HG02970 (cell line): ENCODE data around the gene CAPRIN1.
"Not testable (repeated sequence)": the region's sequence is repeated elsewhere in the genome, so short reads cannot be mapped to it uniquely, and the experiment has no call there.

Experiments
- ATAC-seq: cut with Tn5 transposase; IDR thresholded peaks from one replicate; pipeline ENCODE4 v1.9.1; 2021; ENCODE audit warnings: mild to moderate bottlenecking, moderate library complexity, moderate number of reproducible peaks; ENCODE audit not compliant: unreplicated experiment, low FRiP score

Gene CAPRIN1

DNA sequence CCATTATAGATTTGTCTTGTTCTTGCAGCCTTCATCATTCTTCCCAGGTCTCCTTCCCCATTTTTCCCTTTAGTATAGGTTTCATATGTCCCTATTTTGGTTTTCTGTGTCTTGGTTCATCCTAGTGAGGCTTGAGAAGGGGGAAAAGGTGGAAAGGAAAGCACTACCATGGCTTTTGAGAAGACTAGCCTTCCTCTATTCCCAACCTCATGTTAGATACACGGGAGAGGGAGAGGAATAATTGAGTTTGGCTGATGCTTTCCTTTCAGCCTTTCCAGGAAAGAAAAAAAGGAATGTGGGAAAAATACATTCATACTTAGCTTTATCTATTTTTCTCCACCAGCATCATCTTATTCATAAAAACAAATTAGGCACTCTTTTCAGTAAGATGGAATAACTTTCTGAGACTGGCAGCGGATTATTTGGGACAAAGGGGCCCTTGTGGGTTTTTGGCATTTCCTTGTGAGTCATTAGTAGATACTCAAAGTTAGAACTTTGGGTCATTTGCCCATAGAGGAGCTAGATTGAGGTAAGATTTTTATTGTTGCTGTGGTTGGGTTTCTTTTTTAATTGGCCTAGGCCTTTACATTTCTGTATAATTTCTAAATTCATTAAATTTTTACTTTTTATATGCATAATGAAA, 23.8 kb downstream of the CAPRIN1 start:
- no peak for ATAC-seq

DNA sequence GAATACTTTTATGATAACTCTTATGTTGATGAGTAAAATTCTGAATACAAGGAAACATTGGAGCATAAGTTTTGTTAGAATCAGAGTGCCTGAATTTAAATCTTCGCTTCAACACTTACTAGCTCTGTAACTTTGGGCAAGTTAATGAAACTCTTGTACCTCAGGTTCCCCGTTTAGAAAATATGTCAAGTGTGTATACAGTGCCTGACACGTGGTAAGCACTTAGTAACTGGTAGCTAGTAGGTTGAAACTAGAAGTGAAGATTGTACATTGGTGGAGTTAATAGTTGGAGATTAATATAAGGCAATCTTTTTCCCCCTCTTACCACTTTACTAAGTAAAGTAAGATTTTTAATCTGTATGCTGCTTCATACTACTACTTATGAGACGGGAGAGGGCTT, 29.1 kb downstream of the CAPRIN1 start:
- ATAC-seq: no peak

DNA sequence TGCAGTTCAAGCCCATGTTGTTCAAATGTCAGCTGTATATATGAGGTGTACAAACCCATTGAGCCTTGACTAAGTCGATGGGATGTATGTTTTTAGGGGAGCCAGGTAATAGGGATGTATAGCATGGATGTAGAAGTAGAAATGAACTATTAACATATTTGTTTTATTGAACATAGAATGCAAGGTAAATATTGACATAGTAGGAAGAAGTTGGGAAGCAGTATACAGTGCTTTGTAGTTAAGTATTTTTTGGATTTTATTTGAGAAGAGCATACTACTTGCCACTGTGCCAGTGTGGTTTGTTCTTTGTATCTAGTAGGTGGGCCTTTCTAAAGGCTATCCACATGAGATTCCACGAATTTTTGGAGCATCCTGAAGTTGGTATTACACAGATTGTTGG, 33.1 kb downstream of the CAPRIN1 start:
- no peak for ATAC-seq

DNA sequence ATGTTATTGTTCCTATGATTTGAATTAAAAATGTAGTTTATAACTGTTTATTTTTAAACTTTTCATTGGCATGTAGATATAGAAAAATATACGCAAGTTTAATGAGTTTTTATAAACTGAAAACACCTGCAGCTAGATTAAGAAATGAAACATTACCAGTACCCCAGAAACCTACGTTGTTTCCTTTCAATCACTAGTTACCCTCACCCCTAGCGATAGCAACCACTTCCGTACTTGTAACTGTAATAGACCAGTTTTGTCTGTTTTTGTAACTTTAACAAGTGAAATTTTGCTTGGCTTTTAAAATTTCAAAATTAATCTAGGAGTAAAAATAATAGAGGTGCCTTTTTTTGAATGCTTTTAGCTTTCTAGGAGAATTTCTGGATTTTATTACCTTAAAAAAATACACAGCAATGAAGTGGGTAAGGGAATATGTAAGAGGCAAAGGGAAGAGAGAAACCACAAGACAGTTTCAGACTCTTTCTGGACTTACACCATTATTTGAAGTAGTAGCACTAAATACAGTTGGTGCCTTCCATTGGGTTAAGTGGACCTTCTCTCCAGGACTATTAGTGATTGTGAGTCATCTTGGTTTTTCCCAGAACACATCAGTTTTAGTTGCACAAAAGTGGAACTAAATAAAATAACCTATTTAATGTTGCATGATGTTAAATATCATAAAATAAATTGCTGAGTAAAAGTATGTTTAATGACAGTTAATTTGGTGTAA, 35.2 kb downstream of the CAPRIN1 start:
- no peak for ATAC-seq

DNA sequence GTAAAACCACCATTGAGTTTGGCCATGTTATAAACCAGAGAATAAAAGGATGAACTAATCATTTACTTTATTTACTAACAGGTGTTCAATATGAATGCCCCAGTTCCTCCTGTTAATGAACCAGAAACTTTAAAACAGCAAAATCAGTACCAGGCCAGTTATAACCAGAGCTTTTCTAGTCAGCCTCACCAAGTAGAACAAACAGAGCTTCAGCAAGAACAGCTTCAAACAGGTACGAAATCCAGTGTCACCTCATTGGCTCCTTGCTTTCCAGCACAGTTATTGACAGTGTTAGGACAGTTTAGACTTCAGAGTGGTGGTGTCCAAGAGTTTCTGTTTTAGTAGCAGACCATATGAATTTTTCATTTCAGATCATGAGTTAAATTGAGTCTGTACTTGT, 40.3 kb downstream of the CAPRIN1 start:
- no peak for ATAC-seq

DNA sequence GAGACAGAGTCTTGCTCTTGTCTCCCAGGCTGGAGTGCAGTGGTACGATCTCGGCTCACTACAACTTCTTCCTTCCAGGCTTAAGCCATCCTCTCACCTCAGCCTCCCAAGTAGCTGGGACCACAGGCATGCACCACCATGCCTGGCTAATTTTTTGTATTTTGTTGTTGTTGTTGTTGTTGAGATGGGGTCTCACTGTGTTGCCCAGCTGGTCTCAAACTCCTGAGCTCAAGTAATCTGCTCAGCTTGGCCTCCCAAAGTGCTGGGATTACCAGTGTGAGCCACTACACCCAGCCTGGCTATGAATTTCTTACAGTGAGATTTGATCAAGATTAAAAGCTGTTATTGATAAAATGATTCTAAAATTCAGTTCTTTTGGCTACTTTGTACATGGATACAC, 43.4 kb downstream of the CAPRIN1 start:
- not testable (repeated sequence) for ATAC-seq

DNA sequence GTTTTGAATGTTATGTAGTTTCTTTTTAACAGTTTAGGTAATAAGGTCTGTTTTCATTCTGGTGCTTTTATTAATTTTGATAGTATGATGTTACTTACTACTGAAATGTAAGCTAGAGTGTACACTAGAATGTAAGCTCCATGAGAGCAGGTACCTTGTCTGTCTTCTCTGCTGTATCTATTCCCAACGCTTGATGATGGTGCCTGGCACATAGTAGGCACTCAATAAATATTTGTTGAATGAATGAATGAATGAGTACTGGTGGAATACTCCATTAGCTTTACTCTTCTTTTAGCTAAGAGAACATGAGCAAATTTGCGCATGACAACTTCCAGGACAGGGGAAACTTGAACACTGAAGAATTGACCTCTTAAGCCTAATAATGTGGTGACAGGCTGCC, 47.3 kb downstream of the CAPRIN1 start:
- ATAC-seq: no peak

DNA sequence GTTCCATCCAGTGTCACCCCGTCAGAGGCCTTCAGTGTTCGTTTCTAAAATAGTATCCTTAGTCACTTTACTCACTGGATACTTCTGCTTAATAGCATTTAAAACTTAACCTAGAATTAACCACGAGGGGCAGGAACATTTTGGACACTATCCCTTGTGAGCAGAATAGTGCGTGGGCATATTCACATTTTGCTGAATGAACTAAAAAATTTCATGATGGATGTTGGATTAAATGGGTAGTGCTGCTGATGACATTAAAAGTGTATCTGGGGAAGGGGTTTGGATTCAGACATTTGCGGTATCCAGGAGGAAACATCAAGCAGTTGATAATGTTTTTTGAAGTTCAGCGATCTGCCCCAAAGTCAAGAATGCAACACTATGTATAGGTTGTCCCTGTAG, 53.1 kb downstream of the CAPRIN1 start:
- ATAC-seq: no peak

DNA sequence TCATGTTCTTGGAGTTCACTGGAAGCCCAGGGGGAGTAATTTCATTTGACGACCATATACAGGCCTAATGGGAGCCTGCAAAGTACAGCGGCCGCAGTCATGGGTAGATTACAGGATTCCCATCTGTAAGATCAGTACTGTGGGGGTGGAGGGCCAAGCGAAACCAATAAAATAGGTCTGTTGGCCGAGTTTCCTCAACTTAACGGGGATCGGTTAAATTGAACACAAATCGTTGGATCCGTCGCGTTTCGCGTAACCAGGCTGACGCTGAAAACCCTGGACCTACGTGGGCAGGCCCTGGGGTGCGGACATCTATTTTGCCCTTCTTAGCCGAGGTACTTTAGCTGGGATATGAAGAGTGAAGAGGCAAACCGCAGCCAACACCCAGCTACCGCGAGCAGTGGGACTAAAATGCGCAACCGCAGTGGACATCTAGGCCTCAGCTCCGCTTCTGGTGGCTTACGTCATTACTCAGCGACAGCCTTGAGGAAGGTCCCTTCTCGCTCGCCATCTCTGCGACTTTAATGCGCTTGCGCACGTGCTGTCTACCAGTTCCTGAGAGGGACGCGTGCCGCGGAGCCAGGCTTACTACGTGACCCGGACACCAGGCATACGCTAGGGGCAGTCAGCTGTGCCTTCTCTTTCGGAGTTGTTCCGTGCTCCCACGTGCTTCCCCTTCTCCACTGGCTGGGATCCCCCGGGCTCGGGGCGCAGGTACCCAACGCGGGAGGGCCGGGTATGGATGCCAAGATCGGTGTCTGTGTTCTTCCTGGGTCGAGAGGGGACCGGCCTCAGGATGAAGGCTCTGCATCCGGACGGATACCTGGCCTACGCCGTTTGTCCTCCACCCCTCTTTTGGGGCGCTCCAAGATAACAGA, 53.8 kb downstream of the CAPRIN1 start, which contains the start of gene NAT10:
NAT10 (plus strand) TSS at position 551 of the 878 bp plus-strand sequence. CDS start 2,597 bp downstream, outside the sequence.
- ATAC-seq: peak; percentile 94

DNA sequence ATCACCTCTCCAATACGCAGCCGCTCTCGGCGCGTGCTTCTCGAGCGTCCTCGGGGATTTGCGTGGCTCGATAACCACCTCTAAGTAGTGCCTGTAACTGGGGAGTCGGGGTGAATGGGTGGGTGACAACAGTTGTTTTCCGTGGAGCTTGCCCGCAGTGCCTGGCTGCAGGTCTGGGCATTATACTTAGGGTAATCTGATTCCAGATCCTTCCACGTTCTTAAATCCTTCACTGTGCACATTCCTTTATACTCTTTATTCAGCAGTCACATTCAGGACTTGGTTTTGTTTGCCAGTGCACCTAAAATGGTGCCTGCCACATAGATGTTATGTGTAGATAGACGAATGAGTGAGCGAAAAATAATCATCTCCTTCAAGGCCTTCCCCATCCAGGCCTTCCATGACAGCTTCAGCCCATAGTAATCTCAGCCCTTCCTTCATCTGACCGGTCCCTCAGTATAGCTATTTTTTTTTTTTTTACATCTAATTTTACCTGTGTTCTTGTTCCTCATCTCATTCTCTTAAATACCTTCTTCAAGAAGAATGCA, 54.5 kb downstream of the CAPRIN1 start:
- no peak for ATAC-seq

DNA sequence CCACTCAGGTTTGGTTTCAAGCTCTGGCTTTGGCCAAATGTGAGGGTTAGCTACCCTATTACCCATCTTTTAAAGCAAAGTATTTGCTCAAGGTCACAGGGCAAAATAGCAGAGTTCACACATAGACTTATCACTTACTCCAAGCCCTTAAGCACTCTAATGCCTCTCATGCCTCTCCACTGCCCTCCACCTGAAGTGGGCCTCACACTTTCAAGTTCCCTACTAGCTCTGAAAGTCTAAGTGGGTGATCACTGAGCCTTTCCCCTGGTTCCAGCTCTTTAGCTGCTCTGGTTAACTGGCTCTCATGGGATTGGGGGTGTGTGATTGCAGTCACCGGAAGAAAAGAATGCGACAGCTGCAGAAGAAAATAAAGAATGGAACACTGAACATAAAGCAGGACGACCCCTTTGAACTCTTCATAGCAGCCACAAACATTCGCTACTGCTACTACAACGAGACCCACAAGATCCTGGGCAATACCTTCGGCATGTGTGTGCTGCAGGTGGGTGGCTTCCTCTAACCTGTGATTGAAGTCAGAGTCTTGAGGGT, 60.3 kb downstream of the CAPRIN1 start:
- no peak for ATAC-seq

DNA sequence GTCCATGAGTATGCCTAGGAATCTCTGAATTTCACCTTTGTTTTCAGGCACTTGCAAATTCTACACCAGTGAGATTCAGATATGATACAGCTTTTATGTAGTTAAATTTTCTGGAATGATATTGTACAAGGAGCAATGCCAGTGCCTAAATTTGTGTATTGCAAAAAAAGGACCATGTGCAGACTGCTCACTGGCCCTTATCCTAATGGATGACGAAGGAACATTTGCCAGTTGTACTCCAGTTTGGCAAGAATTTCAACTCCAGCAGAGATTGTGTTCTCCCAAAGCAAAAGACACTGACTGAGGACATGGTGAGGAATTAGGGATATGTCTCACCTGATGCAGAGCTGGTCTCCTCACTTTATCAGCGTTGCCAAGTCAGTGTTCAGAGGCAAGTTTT, 62.5 kb downstream of the CAPRIN1 start:
- ATAC-seq: no peak

DNA sequence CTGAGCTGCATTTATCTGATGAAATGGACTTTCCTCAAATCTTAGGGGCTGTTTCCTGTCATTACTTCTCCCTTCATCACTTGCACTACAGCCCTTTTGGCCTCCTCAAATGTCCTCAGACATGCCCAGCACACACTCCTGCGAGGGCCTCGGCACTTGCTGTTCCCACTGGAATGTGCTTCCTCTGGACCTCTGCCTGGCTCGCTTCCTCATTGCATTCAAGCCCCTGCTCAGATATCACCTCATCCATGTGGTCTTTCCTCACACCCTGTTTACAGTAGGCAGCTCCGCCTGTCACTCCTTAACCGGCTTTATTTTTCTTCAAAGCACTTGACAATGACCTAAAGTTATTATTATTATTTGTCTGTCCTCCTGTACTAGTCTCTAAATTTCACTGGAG, 62.9 kb downstream of the CAPRIN1 start:
- no peak for ATAC-seq

DNA sequence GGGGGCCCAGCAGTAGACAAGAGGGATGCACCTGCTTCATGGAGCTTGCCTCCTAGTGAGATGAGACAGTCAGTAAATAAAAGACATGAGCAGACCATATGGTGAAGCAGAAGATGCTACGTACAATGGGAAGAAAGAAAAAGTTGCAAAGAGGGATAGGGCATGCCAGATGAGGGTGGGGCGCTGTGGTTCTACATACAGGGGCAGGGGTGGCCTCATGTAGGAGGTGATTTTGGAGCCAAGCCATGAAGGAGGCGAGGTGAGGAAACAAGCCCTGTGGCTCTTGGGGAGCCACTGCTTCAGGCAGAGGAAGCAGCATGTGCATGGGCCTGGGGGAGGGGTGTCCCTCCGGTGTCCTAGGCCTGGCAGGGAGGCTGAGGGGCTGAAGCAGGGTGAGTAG, 69.1 kb downstream of the CAPRIN1 start:
- no peak for ATAC-seq

DNA sequence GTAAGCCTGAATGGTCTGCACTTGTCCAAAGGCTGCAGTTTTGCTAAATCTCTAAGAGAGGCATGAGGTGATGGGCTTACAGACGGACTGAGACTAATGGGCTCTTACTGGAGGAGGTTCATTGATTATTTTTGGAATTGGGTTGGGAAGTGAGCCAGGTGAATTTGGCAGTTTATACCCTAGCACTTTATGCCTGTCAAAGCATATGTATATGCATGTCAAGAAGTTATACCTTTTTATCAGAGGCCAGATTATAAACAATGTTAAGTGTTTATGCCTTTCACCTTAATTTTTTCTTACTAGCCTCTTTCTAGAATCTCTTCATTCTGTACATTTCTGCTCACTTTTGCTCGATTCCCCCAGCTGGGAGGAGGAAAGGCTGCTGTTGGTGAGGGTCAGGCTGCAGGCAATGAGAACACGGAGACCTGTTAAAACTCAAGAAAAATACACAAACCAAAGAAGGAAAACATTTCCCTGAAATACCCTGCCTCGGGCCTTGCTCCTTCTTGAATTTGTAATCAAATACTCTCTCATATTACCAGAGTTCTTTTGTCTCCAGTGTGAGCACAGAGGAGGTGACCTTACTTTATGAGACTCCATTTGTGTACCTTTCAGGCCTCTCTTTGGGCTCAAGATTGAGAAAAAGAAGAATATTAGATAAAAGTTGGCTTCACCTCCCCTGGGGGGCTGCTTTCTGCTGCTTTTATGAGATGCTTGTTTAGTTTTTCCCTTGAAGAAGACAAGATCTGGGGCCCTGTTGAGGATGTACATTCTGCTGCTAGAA, 73.5 kb downstream of the CAPRIN1 start:
- no peak for ATAC-seq

DNA sequence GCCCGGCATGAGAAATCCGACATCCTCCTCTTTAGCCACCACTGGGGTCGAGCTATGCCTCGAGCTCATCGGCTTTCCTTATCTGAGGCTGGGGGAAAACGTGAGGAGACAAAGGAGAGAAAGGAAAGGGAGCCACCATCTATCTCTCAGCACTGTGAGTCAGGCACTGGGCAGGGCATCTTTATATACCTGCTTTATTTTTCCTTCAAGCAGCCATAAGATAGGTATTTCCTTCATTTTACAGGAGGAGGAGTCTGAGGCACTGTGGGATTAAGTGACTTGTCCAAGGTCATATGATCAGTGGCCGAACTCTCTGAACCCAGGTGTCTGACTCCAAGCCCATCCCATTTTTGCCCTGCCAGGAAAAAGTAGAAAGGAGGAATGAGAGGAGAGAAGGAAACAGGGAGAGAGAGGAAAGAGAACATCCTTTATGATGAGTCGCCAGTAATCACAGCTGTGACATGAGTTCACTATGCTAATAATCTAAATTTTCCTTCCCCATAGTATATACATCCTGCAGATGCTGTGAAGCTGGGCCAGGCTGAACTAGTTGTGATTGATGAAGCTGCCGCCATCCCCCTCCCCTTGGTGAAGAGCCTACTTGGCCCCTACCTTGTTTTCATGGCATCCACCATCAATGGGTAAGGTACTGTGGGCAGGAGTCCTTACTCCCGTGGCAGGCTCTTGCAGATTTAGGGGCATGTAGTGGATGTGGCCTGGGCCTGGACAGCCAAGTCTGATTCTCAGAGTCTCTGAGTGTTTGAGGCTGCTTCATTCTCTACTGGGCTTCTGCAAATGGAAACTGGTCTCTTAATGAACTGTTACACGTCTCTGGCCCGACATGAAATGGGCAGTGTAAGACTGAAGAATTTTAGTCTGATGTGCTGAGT, 75.7 kb downstream of the CAPRIN1 start:
- no peak for ATAC-seq

DNA sequence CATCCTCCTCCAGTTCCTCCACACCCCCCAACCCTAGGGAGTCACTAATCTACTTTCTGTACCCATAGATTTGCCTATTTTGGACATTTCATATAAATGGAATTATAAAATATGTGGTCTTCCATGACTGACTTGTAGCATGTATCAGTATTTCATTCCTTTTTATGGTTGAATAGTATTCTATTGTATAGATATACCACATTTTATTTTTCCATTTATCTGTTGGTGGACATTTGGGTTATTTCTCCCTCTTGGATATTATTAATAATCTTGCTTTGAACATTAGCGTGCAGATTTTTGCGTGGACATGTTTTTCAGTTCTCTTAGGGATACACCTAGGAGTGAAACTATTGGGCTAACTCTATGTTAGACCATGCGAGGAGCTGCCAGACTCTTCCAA, 77.3 kb downstream of the CAPRIN1 start:
- no peak for ATAC-seq

DNA sequence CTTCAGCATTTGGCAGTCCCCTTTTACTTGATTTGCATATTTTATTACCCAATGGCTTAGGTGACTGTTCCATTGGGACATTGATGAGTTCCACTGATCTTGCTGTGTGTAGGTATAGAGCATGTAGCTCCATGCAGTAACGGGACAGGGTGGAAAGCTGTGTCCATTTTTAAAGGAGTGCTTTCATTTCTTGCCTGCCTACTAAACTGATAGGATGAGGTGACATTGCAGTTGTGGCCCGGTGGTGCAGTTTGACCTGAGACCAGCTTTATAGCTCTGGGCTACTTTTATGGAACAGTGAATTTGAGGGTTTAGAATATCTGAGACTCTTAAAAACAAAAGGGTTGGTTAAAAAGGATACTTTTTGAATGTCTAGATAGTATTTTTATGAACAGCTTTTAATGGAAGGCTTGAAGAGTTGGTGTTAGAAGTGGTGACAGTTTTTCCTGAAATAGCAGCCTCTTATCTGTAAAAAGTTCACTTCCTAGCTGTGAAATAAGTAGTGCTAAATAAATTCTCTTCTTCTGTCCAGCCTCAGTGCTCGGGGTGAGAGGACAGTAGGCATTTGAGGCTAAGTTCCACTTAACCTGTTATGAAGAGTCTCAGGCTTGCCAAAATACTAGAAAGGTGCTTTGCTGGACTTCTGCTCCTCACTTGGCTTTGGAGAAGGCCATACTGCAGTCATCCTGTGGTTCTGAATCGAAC, 80.9 kb downstream of the CAPRIN1 start:
- ATAC-seq: no peak
